HT-29 (cell line): ENCODE results near the gene DYNC1I1. TPM values are rescaled to one million over a fixed set of nuclear protein-coding genes. Genes with fewer than 3 reads are reported as not detected.

Experiments used
- DNase-seq: peaks from one replicate; pipeline ENCODE4 v3.0.0-alpha.2; 2015; ENCODE audit warnings: low spot score
- total RNA-seq: library from RNA; depleted of rRNA; stranded (reverse); fragments of >200 nt; shearing (Covaris generic); gene quantifications from 2 replicates; pipeline ENCODE4 v1.2.3, GENCODE V29; 2014

Gene DYNC1I1
- total RNA-seq, 1 experiment from 2014 or later = 0.31 TPM

- DNase-seq = no peak
Measured at GRCh38 chr7:95788884-95789283, 16.5 kb downstream of the DYNC1I1 start.

DNA sequence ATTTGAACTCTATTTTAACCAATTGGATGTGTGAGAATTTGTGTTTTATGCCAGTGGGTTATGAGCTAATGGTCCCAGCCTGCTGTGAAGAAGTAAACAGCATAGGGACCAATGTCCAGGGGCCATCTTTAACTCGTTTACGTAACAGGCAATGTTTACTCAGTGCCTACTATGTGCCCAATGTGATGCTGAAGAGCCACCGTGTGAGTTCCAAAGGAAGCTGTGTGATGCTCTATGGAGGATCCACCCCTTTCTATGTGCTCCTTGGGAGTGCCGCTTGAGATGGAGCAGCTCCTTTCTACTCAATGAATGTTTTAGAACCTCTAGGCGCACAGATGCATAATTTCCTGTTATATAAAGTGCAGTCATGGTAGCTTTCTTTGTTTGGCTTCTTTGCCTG lies 21.3 kb downstream of the DYNC1I1 start:
- no peak for DNase-seq

- DNase-seq = peak; percentile 71
Measured at GRCh38 chr7:95794917-95795515, 22.7 kb downstream of the DYNC1I1 start.

DNA sequence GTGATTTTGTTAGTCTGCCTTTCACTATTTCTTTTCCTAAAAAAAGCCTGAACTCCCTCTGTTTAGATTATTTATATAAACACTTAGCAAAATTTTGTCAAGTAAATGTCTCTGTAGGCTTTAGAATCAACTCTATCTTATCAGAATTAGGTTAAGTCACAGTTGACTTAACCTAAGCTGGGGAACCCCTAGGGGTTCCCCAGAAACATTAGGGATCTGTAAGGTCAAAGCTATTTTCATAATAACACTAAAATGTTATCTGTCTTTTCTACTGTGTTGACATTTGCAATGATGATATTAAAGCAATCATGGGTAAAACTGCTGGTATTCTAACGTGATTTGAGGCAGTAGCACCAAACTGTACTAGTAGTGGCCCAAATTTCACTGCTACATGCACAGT lies 24.3 kb downstream of the DYNC1I1 start:
- DNase-seq = no peak

DNA sequence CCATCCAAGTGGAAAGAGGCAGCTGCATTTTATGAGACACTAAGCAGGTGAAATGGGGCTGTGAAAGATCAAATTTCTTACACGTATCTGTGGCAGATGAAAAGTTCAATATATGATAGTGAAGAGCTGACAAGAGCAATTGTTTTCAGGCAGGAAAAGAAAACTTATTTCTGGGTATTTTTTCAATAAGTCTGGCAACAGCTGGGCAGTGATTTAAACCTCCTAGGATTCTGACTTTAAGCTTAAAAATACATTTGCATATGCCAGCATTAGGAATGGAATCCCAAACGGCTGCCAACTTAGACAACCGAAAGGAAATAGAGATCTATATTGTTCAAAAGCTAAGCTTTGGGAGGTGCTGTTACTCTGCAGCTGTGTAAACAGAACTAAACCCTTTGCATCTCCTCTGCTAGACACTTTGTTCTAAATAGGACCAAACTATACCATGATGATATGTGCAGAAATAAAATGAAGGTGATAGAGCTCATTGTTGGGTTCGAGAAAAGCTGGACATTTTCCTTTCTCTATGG lies 26.1 kb downstream of the DYNC1I1 start:
- DNase-seq = no peak

- DNase-seq = no peak
Measured at GRCh38 chr7:95800787-95801186, 28.4 kb downstream of the DYNC1I1 start.

DNA sequence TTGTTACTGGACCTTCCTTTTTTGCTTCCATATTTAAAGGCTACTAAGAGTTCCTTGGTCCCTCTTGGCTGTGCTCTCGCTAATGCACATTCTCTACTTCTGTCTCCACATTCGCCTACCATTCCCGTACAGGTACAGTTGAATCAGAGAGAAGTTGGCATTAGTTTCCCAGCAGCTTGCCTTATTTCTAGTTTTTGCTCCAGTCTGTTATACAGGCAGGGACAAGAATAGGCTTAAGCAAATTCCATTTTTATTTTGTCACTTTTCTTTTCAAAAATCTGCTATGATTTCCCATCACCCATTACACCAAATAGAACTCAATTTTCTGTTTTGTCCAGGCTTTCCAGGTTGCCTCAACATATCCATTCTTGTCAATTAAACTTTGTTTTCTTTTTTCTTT lies 29.9 kb downstream of the DYNC1I1 start:
- DNase-seq = no peak

GRCh38 chr7:95804052-95804451 lies 31.7 kb downstream of the DYNC1I1 start:
- DNase-seq = no peak

DNA sequence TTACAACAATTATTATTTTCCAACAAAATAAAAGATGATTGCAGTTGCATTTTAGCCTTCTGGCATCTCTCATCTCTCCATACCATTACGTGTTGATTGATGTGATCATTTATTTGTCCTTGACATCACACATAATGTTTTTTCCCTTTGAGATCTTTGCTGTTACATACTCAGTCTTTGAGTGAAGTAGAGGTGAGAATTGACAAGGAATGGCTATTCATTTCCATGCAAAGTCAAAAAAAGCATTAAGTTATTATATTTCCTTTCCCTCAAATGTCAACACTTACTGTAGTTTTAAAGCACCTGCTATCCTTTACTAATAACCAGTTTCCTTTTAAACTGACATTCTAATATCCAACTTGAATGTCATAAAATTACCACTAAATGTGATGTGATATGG lies 33.6 kb downstream of the DYNC1I1 start:
- DNase-seq = no peak

GRCh38 chr7:95808396-95808795 lies 36.0 kb downstream of the DYNC1I1 start:
- DNase-seq = no peak

DNA sequence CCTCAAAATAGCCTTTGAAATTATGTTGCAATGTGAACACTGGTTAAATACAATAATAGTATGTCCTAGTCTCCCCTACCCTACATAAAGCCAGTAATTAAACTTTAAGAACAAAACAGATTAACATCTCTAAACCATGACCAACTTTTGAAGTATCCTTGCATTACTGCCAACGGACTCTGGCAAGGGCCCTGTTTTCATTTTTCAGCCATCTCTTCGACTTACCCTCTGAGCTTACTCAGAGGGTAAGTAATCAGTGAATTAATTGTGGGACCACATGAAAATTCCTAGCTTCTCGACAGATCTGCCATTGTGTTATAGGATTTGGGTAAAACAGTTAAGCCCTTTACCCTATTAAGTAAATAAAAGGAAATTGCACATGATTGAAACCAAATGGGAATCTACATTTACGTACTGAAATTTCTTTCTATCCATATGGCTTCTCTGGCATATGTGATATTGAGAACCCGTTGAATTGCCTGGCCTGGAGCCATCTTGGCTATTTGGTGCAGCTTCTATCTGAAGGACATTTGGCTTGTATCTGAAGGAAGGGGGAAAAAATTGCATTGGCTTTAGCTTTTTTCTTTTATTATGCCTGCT lies 39.6 kb downstream of the DYNC1I1 start:
- DNase-seq = no peak

DNA sequence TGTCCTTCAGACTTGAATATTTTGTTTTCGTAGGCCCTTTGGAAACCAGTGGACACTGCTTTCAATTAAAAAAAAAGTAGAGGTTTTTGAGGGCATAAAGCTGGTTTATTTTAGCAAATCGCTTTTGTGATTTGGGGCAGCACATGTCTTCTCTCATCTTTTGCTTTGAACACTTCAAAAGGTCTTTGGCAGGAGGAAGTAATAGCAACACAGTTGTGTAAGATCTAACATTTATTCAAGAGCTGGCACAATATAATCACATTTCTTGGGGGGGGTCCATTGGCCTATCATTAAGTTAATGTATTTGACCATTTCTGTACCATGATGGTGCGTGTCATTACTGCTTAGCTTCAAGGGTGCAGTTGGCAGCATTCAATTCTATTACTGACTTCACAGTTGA lies 42.4 kb downstream of the DYNC1I1 start:
- DNase-seq = no peak

- no peak for DNase-seq
Measured at GRCh38 chr7:95817866-95818640, 45.7 kb downstream of the DYNC1I1 start.

- DNase-seq = no peak
Measured at GRCh38 chr7:95820778-95821177, 48.4 kb downstream of the DYNC1I1 start.

- DNase-seq = no peak
Measured at GRCh38 chr7:95822717-95823116, 50.4 kb downstream of the DYNC1I1 start.

- no peak for DNase-seq
Measured at GRCh38 chr7:95824616-95825015, 52.3 kb downstream of the DYNC1I1 start.

DNA sequence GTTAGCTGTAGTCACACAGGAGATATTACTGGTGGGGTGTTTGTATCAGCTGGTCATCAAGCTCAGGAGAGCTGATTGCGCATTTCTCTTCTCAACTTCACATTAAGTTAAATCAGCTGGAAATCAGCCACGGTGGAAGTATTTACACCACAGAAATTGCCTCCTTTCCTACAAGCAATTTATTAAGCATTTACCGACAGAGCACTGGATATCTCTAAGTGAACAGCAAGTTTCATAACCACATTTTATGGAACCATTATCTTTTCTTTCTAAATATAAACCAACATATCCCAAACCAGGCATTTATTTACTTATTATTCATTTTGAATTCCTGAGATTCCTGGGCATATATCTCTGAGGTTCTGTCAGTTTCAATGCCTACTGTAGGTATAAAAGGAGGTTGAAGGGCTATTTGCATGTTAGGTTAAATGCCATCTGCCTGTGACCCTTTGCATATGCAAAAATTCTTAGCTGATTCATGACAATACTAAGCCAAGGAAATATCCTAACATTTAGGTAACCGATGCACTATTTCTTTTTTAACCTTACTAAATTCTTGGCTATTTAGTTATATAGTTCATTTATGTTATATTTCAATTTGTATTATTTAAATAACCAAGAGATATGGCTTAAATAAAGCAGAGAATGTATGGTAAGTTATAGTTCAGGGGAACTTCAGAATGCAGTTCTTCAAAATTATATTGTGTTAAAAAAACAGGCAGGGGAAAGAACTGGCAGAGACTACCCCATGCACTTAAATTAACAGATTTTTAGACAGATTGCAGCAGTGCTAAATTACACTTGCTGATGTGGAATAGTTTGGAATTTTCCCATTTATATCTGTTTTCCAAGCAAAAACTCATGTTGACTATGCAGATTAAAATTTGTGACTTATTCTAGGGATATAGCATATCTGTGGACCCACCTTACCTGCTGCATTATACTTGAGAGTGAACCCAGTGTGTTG lies 56.8 kb downstream of the DYNC1I1 start:
- no peak for DNase-seq

DNA sequence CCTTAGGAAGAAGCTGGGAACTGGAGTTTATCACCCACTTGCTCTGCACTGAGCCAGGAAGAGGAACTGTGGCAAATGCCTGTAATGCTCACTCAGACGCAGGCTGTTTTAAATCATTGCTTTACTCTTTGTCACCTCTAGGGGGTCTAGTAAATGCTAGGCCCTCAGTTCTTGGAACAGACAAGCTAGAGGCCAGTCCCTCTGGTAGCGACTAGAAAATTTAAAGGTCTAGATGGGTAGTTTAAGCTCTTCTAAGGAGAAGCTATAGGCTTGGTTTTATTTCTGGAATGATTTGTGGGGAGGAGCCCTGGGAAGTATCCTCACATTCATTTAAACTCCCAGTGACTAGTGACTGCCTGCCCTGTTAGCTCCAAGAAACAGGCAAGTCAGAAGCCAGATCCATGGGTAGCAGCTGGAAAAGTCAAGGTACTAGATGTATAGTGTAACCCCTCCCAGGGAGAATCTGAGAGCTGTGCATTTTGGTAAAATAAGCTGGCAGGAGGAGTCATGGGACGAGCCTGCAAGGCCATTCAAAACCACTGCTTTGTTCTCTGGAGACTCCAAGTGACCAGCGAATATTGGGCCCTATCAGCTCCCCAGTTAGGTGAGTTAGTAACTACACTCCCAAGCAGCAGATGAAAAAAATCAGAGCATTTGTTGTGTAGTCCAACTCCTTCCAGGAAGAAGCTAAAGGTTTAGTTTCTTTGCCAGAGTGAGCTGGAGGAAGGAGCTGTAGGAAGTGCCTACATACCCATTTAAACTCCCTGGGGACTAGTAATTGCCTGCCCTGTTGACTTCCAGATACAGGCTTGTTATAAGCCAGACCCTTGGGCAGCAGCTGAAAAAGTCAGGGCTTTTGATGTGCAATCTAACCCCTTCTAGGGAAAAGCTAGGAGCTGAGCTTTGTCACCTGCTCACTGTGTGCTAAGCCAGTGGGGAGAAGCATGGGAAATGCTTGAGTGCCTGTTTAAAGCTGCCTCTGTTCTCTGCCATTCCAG lies 68.9 kb downstream of the DYNC1I1 start:
- DNase-seq = peak; percentile 42

DNA sequence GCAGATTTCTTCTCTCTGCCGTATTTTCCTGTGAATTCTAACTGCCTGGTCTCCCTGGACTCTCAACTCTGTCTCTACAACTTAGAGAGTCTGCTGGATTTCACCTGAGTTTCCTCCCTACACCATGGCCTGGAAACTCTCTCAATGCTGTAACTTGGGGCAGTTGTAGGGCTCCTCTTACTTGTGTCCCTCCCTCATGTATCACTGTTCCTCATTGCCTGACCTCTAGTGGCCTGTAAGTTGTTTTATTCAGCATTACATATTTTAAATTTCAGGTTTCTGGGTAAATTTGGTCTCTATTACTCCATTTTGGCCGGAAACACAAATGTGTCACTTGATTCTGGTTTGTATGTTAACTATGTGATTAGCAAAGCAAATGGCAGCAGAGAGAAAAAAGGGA lies 70.9 kb downstream of the DYNC1I1 start:
- peak; percentile 22 for DNase-seq

- DNase-seq = no peak
Measured at GRCh38 chr7:95845007-95845406, 72.7 kb downstream of the DYNC1I1 start.
